Right atrium auricular region (tissue), 2 donors: ENCODE measurements around the gene TUT1. TPM values are rescaled to one million over a fixed set of nuclear protein-coding genes. Genes with fewer than 3 reads are reported as not detected.

Source experiments
- DNase-seq: peaks from one replicate; pipeline ENCODE4 v3.0.0-alpha.2; 2019; ENCODE audit warnings: low spot score
- H3K27ac ChIP-seq, 2 donors: fragments of 200-600 bp; sonication (generic); 1 replicate in 1 of 2; 2 replicates in 1 of 2; pipeline ENCODE4 v1.5.1; 2016 to 2019
- H3K27me3 ChIP-seq, 2 donors: fragments of 200-600 bp; sonication (generic); one replicate each; pipeline versions ENCODE4 v1.5.1 to v1.6.0; 2017 to 2019
- H3K36me3 ChIP-seq: fragments of 200-600 bp; sonication (generic); one replicate; pipeline ENCODE4 v1.5.1; 2016
- H3K4me1 ChIP-seq, 2 donors: fragments of 200-600 bp; sonication (generic); one replicate each; pipeline versions ENCODE4 v1.5.1 to v1.6.0; 2017 to 2019
- H3K4me3 ChIP-seq, 2 donors: fragments of 200-600 bp; sonication (generic); 1 replicate in 1 of 2; 2 replicates in 1 of 2; pipeline ENCODE4 v1.5.1; 2017 to 2019; ENCODE audit warnings: mild to moderate bottlenecking in 1 of 2, moderate library complexity in 1 of 2
- H3K9me3 ChIP-seq, 2 donors: fragments of 200-600 bp; sonication (generic); one replicate each; pipeline ENCODE4 v1.5.1; 2019
- CTCF ChIP-seq, 2 donors: fragments of 200-600 bp; sonication (generic); IDR thresholded peaks; one replicate each; pipeline ENCODE4 v1.5.1; 2019; ENCODE audit warnings: antibody characterized with exemption in 2 of 2
- total RNA-seq, 2 donors: library from RNA; depleted of rRNA; stranded (reverse); fragments of >200 nt; gene quantifications; one replicate each; pipeline ENCODE4 v1.1.0, GENCODE V29; 2016

TUT1 gene
- total RNA-seq, 2 donors from 2014 or later: 5.4 to 5.7 TPM

GRCh38 chr11:62603072-62603408 lies 11.7 kb upstream of the TUT1 start:
- peak overlapping the region; percentile 95 to 96 for H3K27ac ChIP-seq
- peak overlapping the region; percentile 93 to 98 for H3K4me3 ChIP-seq
- H3K36me3 ChIP-seq: peaks cover 22% of the 10 kb centered on the region
- no peak for DNase-seq
- no peaks in the 10 kb centered on the region for H3K27me3 ChIP-seq
- H3K9me3 ChIP-seq: no peaks in the 10 kb centered on the region
- TF ChIP-seq CTCF (IDR thresholded peaks at IDR 0.05): no peak
- H3K4me1 ChIP-seq: peaks cover 0 to 44% of the 10 kb centered on the region in 2 donors

- Histone ChIP-seq H3K27me3 (no peaks in the 10 kb centered on the region), H3K9me3 (no peaks in the 10 kb centered on the region), H3K4me3 (peak overlapping the region; percentile 93 to 98), H3K36me3 (peaks cover 27% of the 10 kb centered on the region), H3K4me1 (peaks cover 0 to 44% of the 10 kb centered on the region in 2 donors), H3K27ac (peak overlapping the region; percentile 95 to 96)
- peak; percentile 73 for DNase-seq
- TF ChIP-seq CTCF (IDR thresholded peaks at IDR 0.05): peak in 1 of 2 donors; percentile 40
Observed at GRCh38 chr11:62602141-62603071, 11.1 kb upstream of the TUT1 start.

GRCh38 chr11:62601372-62602140 lies 10.2 kb upstream of the TUT1 start, which contains the start of gene MTA2:
MTA2 (minus strand) TSS chr11:62601865; CDS start chr11:62601450, 415 bp downstream.
- Histone ChIP-seq H3K27me3 (no peaks in the 10 kb centered on the region), H3K36me3 (peaks cover 35% of the 10 kb centered on the region), H3K4me1 (peaks cover 0 to 44% of the 10 kb centered on the region in 2 donors), H3K9me3 (no peaks in the 10 kb centered on the region), H3K4me3 (peak within 1 kb of the TSS; percentile 93 to 98), H3K27ac (peak within 1 kb of the TSS; percentile 95 to 96)
- TF ChIP-seq CTCF (IDR thresholded peaks at IDR 0.05): no peak
- DNase-seq: peak; percentile 96

- Histone ChIP-seq H3K4me3 (peak overlapping the region; percentile 93 to 98), H3K27me3 (no peaks in the 10 kb centered on the region), H3K36me3 (peaks cover 38% of the 10 kb centered on the region), H3K27ac (peak overlapping the region; percentile 95 to 96), H3K9me3 (no peaks in the 10 kb centered on the region), H3K4me1 (peaks cover 0 to 44% of the 10 kb centered on the region in 2 donors)
- TF ChIP-seq CTCF (IDR thresholded peaks at IDR 0.05): no peak
- DNase-seq: no peak
Observed at GRCh38 chr11:62601122-62601371, 9.7 kb upstream of the TUT1 start.

- TF ChIP-seq CTCF (IDR thresholded peaks at IDR 0.05): no peak
- Histone ChIP-seq H3K36me3 (peaks cover 38% of the 10 kb centered on the region), H3K27ac (peak overlapping the region; percentile 95 to 96), H3K4me1 (peaks cover 0 to 44% of the 10 kb centered on the region in 2 donors), H3K27me3 (no peaks in the 10 kb centered on the region), H3K4me3 (peak overlapping the region; percentile 93 to 98), H3K9me3 (no peaks in the 10 kb centered on the region)
- DNase-seq: no peak
Observed at GRCh38 chr11:62600367-62601121, 9.2 kb upstream of the TUT1 start.
